NCI-H1930 (cell line): ENCODE measurements around the gene NCAPD3.
"Not testable (repeated sequence)": the region's sequence is repeated elsewhere in the genome, so short reads cannot be mapped to it uniquely, and the experiment has no call there.

Experiments used
- DNase-seq, 2 experiments: peaks; one replicate each; lab custom pipeline; 2025; lab: John Stamatoyannopoulos, UW

NCAPD3 gene, protein sequence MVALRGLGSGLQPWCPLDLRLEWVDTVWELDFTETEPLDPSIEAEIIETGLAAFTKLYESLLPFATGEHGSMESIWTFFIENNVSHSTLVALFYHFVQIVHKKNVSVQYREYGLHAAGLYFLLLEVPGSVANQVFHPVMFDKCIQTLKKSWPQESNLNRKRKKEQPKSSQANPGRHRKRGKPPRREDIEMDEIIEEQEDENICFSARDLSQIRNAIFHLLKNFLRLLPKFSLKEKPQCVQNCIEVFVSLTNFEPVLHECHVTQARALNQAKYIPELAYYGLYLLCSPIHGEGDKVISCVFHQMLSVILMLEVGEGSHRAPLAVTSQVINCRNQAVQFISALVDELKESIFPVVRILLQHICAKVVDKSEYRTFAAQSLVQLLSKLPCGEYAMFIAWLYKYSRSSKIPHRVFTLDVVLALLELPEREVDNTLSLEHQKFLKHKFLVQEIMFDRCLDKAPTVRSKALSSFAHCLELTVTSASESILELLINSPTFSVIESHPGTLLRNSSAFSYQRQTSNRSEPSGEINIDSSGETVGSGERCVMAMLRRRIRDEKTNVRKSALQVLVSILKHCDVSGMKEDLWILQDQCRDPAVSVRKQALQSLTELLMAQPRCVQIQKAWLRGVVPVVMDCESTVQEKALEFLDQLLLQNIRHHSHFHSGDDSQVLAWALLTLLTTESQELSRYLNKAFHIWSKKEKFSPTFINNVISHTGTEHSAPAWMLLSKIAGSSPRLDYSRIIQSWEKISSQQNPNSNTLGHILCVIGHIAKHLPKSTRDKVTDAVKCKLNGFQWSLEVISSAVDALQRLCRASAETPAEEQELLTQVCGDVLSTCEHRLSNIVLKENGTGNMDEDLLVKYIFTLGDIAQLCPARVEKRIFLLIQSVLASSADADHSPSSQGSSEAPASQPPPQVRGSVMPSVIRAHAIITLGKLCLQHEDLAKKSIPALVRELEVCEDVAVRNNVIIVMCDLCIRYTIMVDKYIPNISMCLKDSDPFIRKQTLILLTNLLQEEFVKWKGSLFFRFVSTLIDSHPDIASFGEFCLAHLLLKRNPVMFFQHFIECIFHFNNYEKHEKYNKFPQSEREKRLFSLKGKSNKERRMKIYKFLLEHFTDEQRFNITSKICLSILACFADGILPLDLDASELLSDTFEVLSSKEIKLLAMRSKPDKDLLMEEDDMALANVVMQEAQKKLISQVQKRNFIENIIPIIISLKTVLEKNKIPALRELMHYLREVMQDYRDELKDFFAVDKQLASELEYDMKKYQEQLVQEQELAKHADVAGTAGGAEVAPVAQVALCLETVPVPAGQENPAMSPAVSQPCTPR (N-terminal part only)

DNA sequence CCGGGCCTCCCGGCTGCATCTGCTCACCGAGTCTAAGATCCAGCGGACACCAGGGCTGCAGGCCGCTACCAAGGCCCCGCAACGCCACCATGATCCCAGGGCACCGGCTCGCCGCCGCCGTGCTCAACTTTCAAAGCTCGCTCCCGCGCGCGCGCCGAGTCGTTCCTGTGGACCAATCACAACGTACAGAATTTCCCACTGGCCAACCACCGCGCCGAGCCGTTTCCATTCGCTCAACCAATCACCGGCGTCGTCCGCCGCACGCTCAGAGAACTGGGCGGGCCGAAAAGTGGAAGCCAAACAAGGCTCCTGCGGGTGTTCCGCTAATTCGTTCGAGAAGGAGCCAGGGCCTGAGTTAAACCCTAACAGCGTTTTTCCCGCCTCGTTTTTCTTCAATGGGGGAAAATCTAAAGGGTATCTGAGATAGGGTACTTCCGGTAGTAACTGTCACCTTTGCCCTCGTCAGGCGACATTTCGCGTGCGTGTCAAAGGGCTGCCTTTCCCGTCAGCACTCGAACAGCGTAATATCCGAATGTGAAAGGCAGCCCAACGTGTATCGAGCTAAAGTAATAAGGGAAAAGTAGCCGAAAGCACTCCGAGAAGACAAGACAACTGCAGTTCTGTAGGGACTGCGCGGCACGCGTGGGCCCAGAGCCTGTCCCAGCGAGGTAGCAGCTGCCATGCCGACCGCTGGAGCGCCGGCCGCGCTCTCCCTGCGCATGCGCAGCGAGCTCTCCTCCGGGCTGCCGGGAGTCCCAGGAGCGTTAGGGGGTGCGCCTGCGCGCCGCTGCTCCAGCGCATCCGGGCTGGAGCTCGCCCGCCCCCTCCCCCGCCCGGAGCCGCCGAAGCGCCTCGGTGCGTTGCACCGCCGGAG, at the start of gene NCAPD3, which contains the start of gene VPS26B:
NCAPD3 (minus strand) TSS at position 132 of the 874 bp plus-strand sequence; CDS start at position 91, 41 bp downstream.
VPS26B (plus strand) TSS at position 836 of the 874 bp plus-strand sequence. CDS start 452 bp downstream, outside the sequence.
- DNase-seq = peak; percentile 89 to 93

GRCh38 chr11:134273317-134273712, 49.5 kb upstream of the NCAPD3 start:
- no peak for DNase-seq

- no peak for DNase-seq
Measured at GRCh38 chr11:134272381-134273316, 48.9 kb upstream of the NCAPD3 start.

GRCh38 chr11:134271978-134272377, 48.2 kb upstream of the NCAPD3 start:
- no peak for DNase-seq

DNA sequence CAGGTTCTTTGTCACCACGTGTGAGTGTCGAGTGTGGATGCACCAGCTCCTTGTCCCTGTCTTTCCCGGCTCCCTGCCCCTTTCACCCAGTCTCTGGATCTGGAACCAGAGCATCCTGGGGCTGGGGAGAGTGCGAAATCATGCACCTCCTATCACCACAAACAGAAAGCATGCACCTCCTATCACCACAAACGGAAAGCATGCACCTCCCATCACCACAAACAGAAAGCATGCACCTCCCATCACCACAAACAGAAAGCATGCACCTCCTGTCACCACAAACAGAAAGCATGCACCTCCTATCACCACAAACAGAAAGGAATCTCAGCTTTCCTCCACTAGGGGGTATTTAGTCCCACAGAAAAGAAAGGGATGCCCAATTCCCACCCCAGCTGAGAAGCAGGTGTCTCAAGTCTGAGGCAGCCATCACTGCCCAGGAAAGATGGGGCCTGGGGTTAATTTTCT, 46.5 kb upstream of the NCAPD3 start:
- DNase-seq = no peak

DNA sequence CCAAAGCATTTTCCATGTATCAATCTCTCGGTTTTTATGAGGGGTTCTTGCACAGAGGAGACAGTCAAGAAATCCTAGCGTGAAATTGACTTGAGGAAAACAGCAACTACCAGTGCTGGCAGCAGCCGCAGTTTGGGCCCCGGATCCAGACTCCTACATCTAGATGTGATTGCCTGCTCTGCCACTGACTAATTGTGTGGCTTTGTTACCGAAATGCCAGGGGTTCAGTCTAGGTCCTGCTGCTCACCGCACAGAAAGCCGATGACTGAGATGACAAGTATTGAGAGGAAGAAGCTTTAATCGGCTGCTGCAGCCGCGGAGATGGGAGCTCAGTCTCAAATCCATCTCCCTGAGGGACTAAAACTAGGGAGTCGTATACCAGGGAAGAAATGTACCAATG, 44.2 kb upstream of the NCAPD3 start:
- no peak for DNase-seq

- DNase-seq = no peak
Measured at GRCh38 chr11:134267461-134267860, 43.7 kb upstream of the NCAPD3 start.

GRCh38 chr11:134266841-134267251, 43.1 kb upstream of the NCAPD3 start:
- no peak for DNase-seq

- no peak for DNase-seq
Measured at GRCh38 chr11:134266440-134266839, 42.7 kb upstream of the NCAPD3 start.

GRCh38 chr11:134264966-134265764, 41.4 kb upstream of the NCAPD3 start:
- DNase-seq = no peak

GRCh38 chr11:134261626-134262488, 38.1 kb upstream of the NCAPD3 start:
- peak in 1 of 2 experiments; percentile 19 for DNase-seq

GRCh38 chr11:134260983-134261382, 37.2 kb upstream of the NCAPD3 start:
- no peak for DNase-seq

DNA sequence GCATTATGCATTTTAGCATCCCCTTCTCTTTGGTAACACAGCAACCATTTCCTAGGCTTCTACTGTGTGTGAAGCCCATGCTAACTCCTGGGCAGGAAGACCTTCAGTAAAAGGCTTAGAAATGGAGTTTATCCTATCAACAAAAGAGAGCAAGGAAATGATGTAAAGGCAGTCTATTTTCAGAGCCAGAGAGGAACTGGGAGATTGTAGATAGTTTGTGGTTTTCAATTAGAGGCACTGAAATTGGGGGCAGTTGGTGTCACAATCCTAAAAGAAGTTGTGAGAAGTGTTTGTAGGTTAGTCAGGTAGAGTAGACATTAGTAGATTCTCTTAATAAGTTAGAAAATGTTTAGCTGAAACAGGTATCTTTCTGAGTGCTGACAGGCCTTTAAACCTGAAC, 36.7 kb upstream of the NCAPD3 start:
- DNase-seq = no peak

- no peak for DNase-seq
Measured at GRCh38 chr11:134258577-134258976, 34.8 kb upstream of the NCAPD3 start.

DNA sequence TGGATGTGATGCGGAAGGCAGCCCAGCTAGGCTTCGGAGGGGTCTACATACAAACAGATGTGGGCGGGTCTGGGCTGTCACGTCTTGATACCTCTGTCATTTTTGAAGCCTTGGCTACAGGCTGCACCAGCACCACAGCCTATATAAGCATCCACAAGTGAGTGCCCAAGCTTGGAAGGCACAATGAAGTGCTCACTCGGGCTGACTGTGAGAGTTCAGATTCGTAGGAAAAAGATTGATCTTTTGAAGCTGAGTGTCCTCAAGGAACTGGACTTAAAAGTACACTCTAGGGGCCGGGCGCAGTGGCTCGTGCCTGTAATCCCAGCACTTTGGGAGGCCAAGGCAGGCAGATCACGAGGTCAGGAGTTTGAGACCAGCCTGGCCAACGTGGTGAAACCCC, 33.3 kb upstream of the NCAPD3 start:
- DNase-seq = no peak

GRCh38 chr11:134255184-134255561, 31.4 kb upstream of the NCAPD3 start:
- not testable (repeated sequence) for DNase-seq

DNA sequence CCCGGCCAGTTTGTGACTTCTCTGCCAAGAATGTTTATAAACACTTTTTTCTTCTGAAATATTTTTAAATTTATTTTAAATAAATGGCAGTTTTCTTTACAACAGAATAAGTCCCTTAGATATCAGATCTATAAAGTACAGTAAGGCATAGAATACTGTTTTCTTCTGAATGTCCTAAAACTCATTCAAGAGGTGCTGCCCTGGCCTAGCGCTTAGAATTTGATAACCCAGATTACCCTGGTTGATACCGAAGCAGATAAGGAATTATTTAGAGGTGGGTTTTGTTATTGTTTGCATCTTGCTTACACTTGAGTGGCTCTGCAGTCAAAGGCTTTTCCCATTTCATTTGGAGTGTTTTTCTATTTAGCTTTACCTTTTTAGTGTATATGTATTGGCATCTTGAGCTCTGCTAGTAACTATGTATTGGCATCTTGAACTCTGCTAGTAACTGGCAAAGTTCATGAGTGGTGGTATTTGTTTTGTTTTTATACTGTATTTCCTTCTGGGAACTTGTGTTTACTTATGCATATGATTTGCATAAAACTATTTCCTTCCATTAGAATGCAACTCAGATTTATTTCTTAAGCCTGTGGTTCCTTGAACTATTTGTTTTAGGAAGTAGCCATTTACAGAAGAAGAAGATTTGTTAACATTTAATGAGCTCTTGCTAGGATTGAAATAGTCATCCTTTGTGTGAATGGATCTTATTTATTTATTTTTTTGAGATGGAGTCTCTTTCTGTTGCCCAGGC, 30.8 kb upstream of the NCAPD3 start:
- no peak for DNase-seq
